Parathyroid adenoma (tissue), 2 donors: ENCODE measurements around the gene URI1.

Experiments used
- H2AFZ ChIP-seq: fragments of 300-600 bp; sonication (generic); one replicate; pipeline ENCODE4 v1.7.0; 2017; ENCODE audit warnings: antibody characterized with exemption, mild to moderate bottlenecking
- H3K27ac ChIP-seq: fragments of 300-600 bp; sonication (generic); one replicate; pipeline ENCODE4 v1.7.0; 2017
- H3K27me3 ChIP-seq: fragments of 300-600 bp; sonication (generic); one replicate; pipeline ENCODE4 v1.7.0; 2017; ENCODE audit warnings: low read length; ENCODE audit not compliant: control insufficient read depth, insufficient read depth
- H3K36me3 ChIP-seq: fragments of 300-600 bp; sonication (generic); one replicate; pipeline ENCODE4 v1.7.0; 2017; ENCODE audit warnings: low read length; ENCODE audit not compliant: control insufficient read depth, insufficient read depth
- H3K4me1 ChIP-seq: fragments of 300-600 bp; sonication (generic); one replicate; pipeline ENCODE4 v1.7.0; 2017; ENCODE audit warnings: control low read depth
- H3K4me2 ChIP-seq: fragments of 300-600 bp; sonication (generic); one replicate; pipeline ENCODE4 v1.7.0; 2017; ENCODE audit warnings: low read length
- H3K4me3 ChIP-seq: fragments of 300-600 bp; sonication (generic); one replicate; pipeline ENCODE4 v1.7.0; 2017; ENCODE audit warnings: low read depth, low read length
- H3K79me2 ChIP-seq: fragments of 300-600 bp; sonication (generic); one replicate; pipeline ENCODE4 v1.7.0; 2017; ENCODE audit warnings: control low read depth
- H3K9ac ChIP-seq: fragments of 300-600 bp; sonication (generic); one replicate; pipeline ENCODE4 v1.7.0; 2017; ENCODE audit warnings: mild to moderate bottlenecking
- H3K9me3 ChIP-seq: fragments of 300-600 bp; sonication (generic); one replicate; pipeline ENCODE4 v1.7.0; 2017; ENCODE audit warnings: low read length; ENCODE audit not compliant: control insufficient read depth
- CTCF ChIP-seq: fragments of 300-600 bp; sonication (generic); IDR thresholded peaks from one replicate; pipeline ENCODE4 v1.7.0; 2017; ENCODE audit warnings: antibody characterized with exemption, mild to moderate bottlenecking
- donor health status: primary hyperparathyroidism.

URI1 gene

GRCh38 chr19:30062907-30063649 lies 121.0 kb downstream of the URI1 start:
- Histone ChIP-seq H3K27me3 (no peaks in the 10 kb centered on the region), H3K9ac (no peak overlapping the region), H3K4me3 (no peak overlapping the region), H3K27ac (no peak overlapping the region), H2AFZ (no peak overlapping the region), H3K9me3 (no peaks in the 10 kb centered on the region), H3K79me2 (no peaks in the 10 kb centered on the region), H3K4me2 (no peak overlapping the region), H3K4me1 (no peaks in the 10 kb centered on the region), H3K36me3 (no peaks in the 10 kb centered on the region)
- TF ChIP-seq CTCF, result no peak

GRCh38 chr19:30063650-30064347 lies 121.8 kb downstream of the URI1 start:
- Histone ChIP-seq H3K36me3 (no peaks in the 10 kb centered on the region), H3K79me2 (no peaks in the 10 kb centered on the region), H3K9ac (no peak overlapping the region), H3K27ac (no peak overlapping the region), H3K4me1 (no peaks in the 10 kb centered on the region), H3K4me3 (no peak overlapping the region), H2AFZ (no peak overlapping the region), H3K4me2 (no peak overlapping the region), H3K27me3 (no peaks in the 10 kb centered on the region), H3K9me3 (no peaks in the 10 kb centered on the region)
- TF ChIP-seq CTCF, result no peak

GRCh38 chr19:30064348-30064699 lies 122.3 kb downstream of the URI1 start:
- no peak overlapping the region for H3K9ac ChIP-seq

GRCh38 chr19:30064771-30065494 lies 122.9 kb downstream of the URI1 start:
- Histone ChIP-seq H3K36me3 (no peaks in the 10 kb centered on the region), H3K27me3 (no peaks in the 10 kb centered on the region), H3K9ac (no peak overlapping the region), H2AFZ (no peak overlapping the region), H3K79me2 (no peaks in the 10 kb centered on the region), H3K4me3 (no peak overlapping the region), H3K9me3 (no peaks in the 10 kb centered on the region), H3K4me1 (no peaks in the 10 kb centered on the region), H3K27ac (no peak overlapping the region), H3K4me2 (no peak overlapping the region)
- no peak for TF ChIP-seq CTCF

More at GRCh38 chr19:30064348-30064699, 122.3 kb downstream of the URI1 start:
- Histone ChIP-seq H3K79me2 (no peaks in the 10 kb centered on the region), H3K4me1 (no peaks in the 10 kb centered on the region), H3K36me3 (no peaks in the 10 kb centered on the region), H3K4me3 (no peak overlapping the region), H3K27ac (no peak overlapping the region), H3K4me2 (no peak overlapping the region), H3K27me3 (no peaks in the 10 kb centered on the region), H3K9me3 (no peaks in the 10 kb centered on the region), H2AFZ (no peak overlapping the region)
- no peak for TF ChIP-seq CTCF
